GM19467 (cell line): ENCODE measurements around the gene GOLGA8F.
"Not testable (repeated sequence)": the region's sequence is repeated elsewhere in the genome, so short reads cannot be mapped to it uniquely, and the experiment has no call there.

Experiments used
- ATAC-seq: cut with Tn5 transposase; IDR thresholded peaks from one replicate; pipeline ENCODE4 v1.9.1; 2021; ENCODE audit warnings: mild to moderate bottlenecking, moderate library complexity; ENCODE audit not compliant: unreplicated experiment

GOLGA8F gene

GRCh38 chr15:28378364-28378763 is at the start of gene GOLGA8F:
TSS of gene GOLGA8F (plus strand) at chr15:28378664. CDS start at chr15:28378762, 98 bp downstream.
- ATAC-seq, result not testable (repeated sequence)

- ATAC-seq, result not testable (repeated sequence)
Observed at GRCh38 chr15:28357984-28358383, 20.5 kb upstream of the GOLGA8F start, which contains the start of gene GOLGA6L24. TSS of gene GOLGA6L24 (minus strand) at chr15:28358084. CDS start at chr15:28358023, 61 bp downstream.

GRCh38 chr15:28365502-28365901 is 13.0 kb upstream of the GOLGA8F start:
- not testable (repeated sequence) for ATAC-seq

GRCh38 chr15:28380053-28380452 is 1.6 kb downstream of the GOLGA8F start:
- ATAC-seq, result not testable (repeated sequence)

- not testable (repeated sequence) for ATAC-seq
Observed at GRCh38 chr15:28396022-28396421, 17.6 kb downstream of the GOLGA8F start.

GRCh38 chr15:28402774-28403435 is 24.4 kb downstream of the GOLGA8F start:
- ATAC-seq, result not testable (repeated sequence)

GRCh38 chr15:28420470-28420869 is 42.0 kb downstream of the GOLGA8F start:
- not testable (repeated sequence) for ATAC-seq

- not testable (repeated sequence) for ATAC-seq
Observed at GRCh38 chr15:28435594-28435993, 57.1 kb downstream of the GOLGA8F start.
